ENCODE measurements around the gene PGPEP1.

The PGPEP1 gene

DNA sequence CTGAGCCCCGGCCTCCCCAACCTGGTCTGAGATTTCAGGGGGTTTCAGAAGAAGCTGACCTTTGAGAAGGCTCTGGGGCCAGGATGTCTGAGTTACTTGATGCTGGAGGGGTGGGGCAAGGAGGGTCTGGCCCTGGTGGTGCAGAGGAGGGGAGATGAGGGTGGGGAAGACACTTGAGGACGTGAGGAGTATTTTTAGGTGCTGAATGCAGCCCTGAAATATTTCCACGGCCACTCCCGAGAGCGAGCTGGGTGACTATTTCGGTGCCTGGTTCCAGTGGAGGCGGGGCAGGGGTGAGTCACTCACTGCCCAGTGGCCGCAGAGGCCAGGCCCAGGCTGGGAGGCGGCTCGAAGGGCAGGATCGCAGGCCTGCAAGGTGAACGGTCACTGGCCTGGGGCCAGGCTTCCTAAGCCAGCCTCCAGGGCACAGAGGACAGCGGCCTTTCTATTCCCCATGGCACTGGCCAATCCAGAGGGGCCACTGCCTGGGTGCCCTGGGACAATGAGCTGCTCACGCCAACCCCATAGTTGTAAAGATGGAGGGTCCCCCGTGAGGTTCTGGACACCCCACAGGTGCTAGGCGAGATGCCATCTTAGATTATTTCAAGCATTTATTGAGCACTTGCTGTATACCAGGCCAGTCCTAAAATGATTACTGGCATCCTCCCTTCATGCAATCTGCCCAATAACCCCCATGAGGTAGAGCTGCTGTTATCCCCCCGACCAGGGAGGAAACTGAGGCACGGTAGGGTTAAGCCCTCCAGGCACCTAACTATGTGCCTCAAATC is 39.3 kb upstream of the PGPEP1 start:
- Mint-ChIP-seq H3K4me3 (no peak overlapping the region), H3K36me3 (peaks cover 17% of the 10 kb centered on the region)

DNA sequence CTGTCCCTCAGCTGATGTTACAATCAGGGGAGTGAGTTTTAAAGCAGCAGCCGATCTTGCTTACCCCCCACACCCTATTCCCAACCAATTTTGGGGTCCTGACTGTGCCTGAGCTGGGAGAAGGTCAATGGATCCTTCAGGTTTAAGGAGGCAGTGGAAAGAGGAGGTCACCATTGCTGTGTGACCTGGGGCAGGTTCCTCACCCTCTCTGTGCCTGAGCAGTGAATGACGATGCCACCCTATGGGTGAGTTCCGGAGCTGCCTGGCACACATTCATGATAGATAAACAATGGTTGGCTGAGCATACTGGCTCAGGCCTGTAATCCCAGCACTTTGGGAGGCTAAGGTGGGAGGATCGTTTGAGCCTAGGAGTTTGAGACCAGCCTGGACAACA is 38.7 kb upstream of the PGPEP1 start:
- H3K9me3 Mint-ChIP-seq = no peaks in the 10 kb centered on the region
- peak overlapping the region; percentile 52 for H3K4me3 Mint-ChIP-seq
- peaks cover 21% of the 10 kb centered on the region for H3K36me3 Mint-ChIP-seq
- peak overlapping the region; percentile 70 for H3K27ac Mint-ChIP-seq
- CTCF ChIA-PET = interaction anchor here (1.2 to 7.6 kb wide), 3 partner anchors 9 to 21 kb away, joined by 9 to 132 read pairs (median 13); partner anchors contain the start of genes JUND and LSM4
- no peak for DNase-seq
- peaks cover 56% of the 10 kb centered on the region for H3K4me1 Mint-ChIP-seq
- H3K27me3 Mint-ChIP-seq = no peaks in the 10 kb centered on the region

More for the DNA sequence above, 39.3 kb upstream of the PGPEP1 start:
- Mint-ChIP-seq H3K27ac (no peak overlapping the region), H3K27me3 (no peaks in the 10 kb centered on the region), H3K4me1 (peaks cover 53% of the 10 kb centered on the region), H3K9me3 (no peaks in the 10 kb centered on the region)
- CTCF ChIA-PET = interaction anchor here (1.2 to 7.6 kb wide), 3 partner anchors 9 to 21 kb away, joined by 9 to 132 read pairs (median 13); partner anchors contain the start of genes JUND and LSM4
- DNase-seq = no peak

DNA sequence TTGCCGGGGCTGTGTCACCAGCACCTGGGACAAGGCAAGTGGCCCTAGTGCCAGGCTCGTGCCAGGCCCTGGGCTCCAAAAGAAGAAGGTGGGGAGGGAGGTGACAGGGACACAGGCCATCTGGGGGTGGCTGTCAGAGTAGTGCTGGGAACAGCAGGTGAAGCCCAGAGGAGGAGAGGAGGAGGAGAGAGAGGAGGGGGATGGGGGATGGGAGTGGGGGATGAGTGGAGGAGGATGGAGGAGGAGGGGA is 36.3 kb upstream of the PGPEP1 start:
- no peaks in the 10 kb centered on the region for H3K9me3 Mint-ChIP-seq
- H3K27ac Mint-ChIP-seq = peak overlapping the region; percentile 99
- CTCF ChIA-PET = interaction anchor here (0.6 to 7.6 kb wide), 5 partner anchors 11 to 107 kb away, joined by 3 to 132 read pairs (median 14); partner anchors contain the start of gene JUND
- peaks cover 31% of the 10 kb centered on the region for H3K36me3 Mint-ChIP-seq
- peak overlapping the region; percentile 94 for H3K4me3 Mint-ChIP-seq
- H3K27me3 Mint-ChIP-seq = no peaks in the 10 kb centered on the region
- H3K4me1 Mint-ChIP-seq = peaks cover 53% of the 10 kb centered on the region
- no peak for DNase-seq

DNA sequence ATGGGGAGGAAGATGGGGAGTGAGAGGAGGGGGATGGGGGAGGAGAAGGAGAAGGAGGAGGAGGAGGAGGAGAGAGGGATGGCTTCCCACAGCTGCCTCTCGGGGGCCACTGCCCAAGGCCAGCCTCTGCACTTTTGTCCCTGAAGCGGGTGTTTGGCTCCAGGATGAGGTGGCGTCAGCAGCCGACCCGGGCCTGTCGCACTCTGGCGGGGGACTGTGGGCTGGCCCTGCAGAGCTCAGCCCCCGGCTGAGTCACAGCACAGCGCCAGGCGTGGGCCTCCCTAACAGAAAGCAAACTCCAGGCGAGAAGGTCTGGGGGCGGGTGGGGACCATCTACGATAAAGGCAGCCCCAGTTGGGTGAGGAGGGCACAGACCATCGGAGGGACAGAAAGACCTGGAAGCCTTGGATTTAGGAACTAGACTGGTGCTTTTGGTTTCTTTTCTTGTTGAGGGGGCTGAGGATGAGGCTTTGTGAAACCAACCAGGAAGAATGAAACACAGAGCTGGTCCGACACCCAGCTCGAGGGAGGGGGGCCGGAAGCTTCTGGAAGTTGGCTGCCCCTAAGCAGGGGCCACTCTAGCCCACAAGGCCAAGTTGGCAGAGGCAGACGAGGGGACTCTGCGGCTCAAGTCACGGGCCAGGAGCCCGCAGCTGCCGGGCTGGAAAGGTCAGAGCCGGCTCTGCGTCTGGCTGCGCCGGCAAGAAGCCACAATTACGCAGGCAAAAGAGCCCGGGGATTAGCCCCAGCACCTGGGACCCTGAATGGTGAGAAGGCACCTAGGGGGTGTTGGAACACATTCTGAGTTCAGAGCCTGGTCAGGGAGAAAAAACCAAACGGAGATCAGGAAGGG is 35.7 kb upstream of the PGPEP1 start:
- peaks cover 50% of the 10 kb centered on the region for H3K4me1 Mint-ChIP-seq
- CTCF ChIA-PET = interaction anchor here (0.6 to 7.6 kb wide), 7 partner anchors 12 to 106 kb away, joined by 3 to 132 read pairs (median 8); partner anchors contain the start of gene JUND
- peak overlapping the region; percentile 99 for H3K27ac Mint-ChIP-seq
- peak; percentile 87 for DNase-seq
- no peaks in the 10 kb centered on the region for H3K9me3 Mint-ChIP-seq
- H3K36me3 Mint-ChIP-seq = peaks cover 33% of the 10 kb centered on the region
- no peaks in the 10 kb centered on the region for H3K27me3 Mint-ChIP-seq
- peak overlapping the region; percentile 94 for H3K4me3 Mint-ChIP-seq

DNA sequence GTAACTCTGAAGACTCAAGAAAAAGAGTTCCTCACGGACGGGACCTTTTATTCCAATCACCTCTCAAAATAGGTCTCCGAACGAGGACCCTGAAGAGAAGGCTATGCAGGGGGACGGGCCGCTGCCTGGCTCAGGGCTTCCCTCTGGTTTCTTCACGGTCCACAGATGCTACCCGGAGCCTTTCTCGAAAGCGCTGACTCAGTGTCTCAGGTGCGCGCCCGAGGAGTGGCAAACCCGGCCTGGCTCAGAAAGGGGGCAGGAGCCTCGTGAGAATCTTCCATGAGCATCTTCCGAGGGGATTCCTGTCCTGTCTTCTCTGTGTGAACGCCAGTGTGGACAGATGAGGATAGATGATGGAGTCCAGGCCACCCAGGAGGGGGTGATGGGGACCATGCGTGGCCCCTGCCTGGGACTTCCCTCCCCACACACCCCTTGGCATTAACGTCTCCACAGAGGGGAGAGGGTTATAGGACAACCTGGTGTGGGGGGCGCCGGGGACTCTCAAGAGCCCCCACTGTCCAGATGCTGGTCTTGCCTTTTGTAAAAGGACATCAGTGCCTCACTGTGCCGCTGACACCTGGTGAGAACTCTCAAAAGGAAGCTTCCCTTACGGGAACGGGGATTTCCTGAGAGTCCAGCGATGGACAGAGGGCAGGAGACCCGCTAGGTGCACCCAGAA is 34.0 kb upstream of the PGPEP1 start:
- Mint-ChIP-seq H3K9me3 (no peaks in the 10 kb centered on the region), H3K27ac (peak overlapping the region; percentile 99), H3K36me3 (peaks cover 43% of the 10 kb centered on the region), H3K27me3 (no peaks in the 10 kb centered on the region), H3K4me3 (peak overlapping the region; percentile 94), H3K4me1 (peaks cover 58% of the 10 kb centered on the region)
- no peak for DNase-seq
- CTCF ChIA-PET = interaction anchor here (0.9 to 1.3 kb wide), 4 partner anchors 16 to 27 kb away, joined by 3 to 14 read pairs (median 4); partner anchors contain the start of gene JUND

DNA sequence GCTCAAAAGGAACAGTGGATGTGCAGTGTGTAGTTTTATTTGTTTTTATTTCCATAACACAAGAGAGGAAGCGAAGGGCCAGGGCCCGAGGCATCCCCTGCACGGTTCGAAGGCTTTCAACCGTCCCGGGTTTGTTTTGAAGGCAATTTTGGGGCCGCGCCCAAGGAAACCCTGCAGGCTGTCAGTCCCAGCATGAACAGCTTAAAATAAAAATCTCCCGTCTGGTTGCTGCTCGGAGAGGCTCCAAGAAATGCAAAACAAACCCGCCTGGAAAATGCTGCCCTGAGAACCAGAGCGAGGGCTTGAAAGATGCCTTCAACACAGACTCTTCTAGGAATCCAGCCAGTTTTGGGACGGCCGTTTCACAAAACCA is 33.5 kb upstream of the PGPEP1 start:
- H3K27ac Mint-ChIP-seq = peak overlapping the region; percentile 99
- H3K4me1 Mint-ChIP-seq = peaks cover 55% of the 10 kb centered on the region
- peak; percentile 61 for DNase-seq
- no peaks in the 10 kb centered on the region for H3K9me3 Mint-ChIP-seq
- H3K27me3 Mint-ChIP-seq = no peaks in the 10 kb centered on the region
- CTCF ChIA-PET = interaction anchor here (0.9 to 1.3 kb wide), 4 partner anchors 15 to 28 kb away, joined by 3 to 14 read pairs (median 4); partner anchors contain the start of gene JUND
- H3K4me3 Mint-ChIP-seq = peak overlapping the region; percentile 94
- peaks cover 43% of the 10 kb centered on the region for H3K36me3 Mint-ChIP-seq

DNA sequence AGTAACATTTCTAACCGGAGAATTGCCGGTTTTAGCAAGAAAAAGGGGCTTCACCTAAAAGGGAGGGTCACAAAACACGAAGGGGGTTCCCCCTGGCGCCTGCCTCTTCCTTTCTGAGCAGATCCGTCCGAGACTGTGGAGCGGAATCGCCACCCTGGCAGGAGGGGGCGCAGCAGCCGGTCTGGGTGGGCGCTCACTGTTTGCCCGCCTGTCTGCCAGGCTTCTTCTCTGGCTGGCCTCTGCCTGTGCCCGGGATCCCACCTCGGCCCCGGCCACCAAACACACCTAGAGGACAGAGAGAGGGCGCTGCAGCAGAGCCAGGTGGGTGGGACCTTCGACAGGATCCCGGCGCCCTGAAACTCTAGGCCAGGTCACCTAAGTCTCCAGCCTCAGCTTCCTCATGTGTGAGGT is 33.1 kb upstream of the PGPEP1 start:
- CTCF ChIA-PET = interaction anchor here (0.9 to 1.3 kb wide), 4 partner anchors 15 to 28 kb away, joined by 3 to 14 read pairs (median 4); partner anchors contain the start of gene JUND
- H3K4me1 Mint-ChIP-seq = peaks cover 51% of the 10 kb centered on the region
- no peaks in the 10 kb centered on the region for H3K27me3 Mint-ChIP-seq
- DNase-seq = no peak
- H3K4me3 Mint-ChIP-seq = peak overlapping the region; percentile 94
- H3K36me3 Mint-ChIP-seq = peaks cover 43% of the 10 kb centered on the region
- peak overlapping the region; percentile 99 for H3K27ac Mint-ChIP-seq
- no peaks in the 10 kb centered on the region for H3K9me3 Mint-ChIP-seq

DNA sequence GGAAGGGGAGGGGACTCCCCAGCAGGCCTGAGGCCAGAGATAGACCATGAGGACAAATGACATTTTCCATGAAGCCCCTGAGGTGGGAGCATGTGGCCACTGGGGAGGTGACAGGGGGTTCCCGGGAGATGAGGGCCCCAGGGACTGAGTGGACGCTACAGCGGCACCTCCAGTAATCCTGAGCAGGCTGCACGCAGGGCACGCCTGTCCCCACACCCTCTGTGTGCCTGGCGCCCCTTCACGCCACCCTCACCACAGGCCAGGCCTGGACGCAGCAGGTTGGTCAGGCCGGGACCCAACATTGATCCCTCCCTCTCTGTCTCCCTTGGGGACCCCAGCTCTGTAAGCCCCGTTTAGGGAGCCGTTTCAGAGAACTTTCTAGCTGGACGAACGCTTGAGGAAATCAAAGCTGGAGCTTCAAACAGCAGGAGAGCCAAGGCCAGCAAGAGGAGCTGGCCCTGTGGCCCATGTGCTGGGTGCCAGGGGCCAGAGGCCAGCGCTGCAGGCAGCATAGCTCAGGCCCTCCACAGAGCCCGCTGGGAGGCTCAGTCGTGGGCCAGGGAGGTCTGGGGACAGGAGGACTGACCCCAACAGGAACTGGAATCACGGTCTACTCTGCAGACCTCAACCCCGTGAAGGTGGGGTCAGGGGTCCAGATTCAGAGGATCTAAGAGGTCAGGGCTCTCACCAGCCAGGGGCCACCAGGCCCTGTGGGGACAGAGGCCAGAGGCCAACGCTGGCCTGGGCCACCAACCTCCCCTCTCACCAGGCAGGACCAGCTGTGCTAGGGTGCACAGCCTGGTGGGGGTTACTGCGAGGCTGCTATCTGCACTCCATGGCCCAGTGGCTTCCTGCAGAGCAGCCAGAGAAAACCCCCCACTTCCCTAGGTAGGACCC is 32.1 kb upstream of the PGPEP1 start:
- DNase-seq = no peak
- CTCF ChIA-PET = interaction anchor here (1.4 kb wide), 1 partner anchor 29 kb away, joined by 4 read pairs; no protein-coding TSS in a partner anchor
- peaks cover 53% of the 10 kb centered on the region for H3K4me1 Mint-ChIP-seq
- peaks cover 50% of the 10 kb centered on the region for H3K36me3 Mint-ChIP-seq
- H3K9me3 Mint-ChIP-seq = no peaks in the 10 kb centered on the region
- H3K27ac Mint-ChIP-seq = peak overlapping the region; percentile 99
- no peak overlapping the region for H3K4me3 Mint-ChIP-seq
- H3K27me3 Mint-ChIP-seq = no peaks in the 10 kb centered on the region

DNA sequence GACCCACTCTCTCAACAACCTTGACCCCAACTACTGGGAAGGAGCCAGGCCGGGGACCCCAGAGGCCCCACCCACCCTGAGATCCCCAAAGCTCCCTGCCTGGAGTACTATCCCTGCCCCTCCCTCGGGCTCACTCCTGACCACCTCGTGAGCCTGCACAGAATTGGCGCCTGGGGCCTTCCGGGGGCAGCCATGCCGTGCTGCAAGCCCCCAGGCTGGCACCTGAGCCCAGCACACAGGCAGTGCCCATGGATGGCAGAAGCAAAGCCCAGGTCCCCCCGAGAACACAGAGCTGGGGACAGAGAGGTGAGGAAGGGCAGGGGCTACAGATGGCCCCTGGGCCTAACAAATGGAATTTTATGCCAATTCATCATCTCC is 31.5 kb upstream of the PGPEP1 start:
- Mint-ChIP-seq H3K27ac (peak overlapping the region; percentile 67), H3K36me3 (peaks cover 49% of the 10 kb centered on the region), H3K9me3 (no peaks in the 10 kb centered on the region), H3K4me3 (no peak overlapping the region), H3K4me1 (peaks cover 49% of the 10 kb centered on the region), H3K27me3 (no peaks in the 10 kb centered on the region)
- CTCF ChIA-PET = interaction anchor here (1.4 kb wide), 1 partner anchor 29 kb away, joined by 4 read pairs; no protein-coding TSS in a partner anchor
- DNase-seq = no peak

DNA sequence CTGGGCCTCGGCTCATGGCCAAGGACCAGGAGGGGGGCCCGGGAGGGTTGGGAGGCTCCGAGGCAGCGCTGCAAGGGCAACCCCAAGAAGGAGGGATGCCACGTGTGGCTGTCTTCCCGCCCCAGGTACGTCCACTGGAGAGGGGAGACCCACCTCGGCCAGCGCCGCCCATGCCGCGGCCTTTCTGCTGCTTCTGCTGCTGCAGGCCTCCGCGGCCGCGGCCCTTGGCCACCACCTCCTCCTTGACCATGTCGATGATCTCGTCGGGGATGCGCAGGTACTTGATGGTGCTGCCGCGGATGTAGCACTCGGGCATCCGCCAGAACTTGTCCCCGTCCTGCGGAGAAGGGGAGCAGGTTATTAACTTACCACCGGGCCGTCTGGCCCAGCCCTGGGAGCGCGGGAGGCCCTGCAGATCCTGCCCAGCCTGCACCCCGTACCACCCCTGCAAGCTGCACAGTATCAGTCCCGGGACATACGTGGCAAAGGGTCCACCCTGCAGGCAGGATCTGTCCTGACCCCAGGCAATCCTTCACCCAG is 30.8 kb upstream of the PGPEP1 start:
- CTCF ChIA-PET = no interaction called here
- Mint-ChIP-seq H3K27me3 (no peaks in the 10 kb centered on the region), H3K27ac (peak overlapping the region; percentile 67), H3K9me3 (no peaks in the 10 kb centered on the region), H3K36me3 (peaks cover 50% of the 10 kb centered on the region), H3K4me1 (peaks cover 50% of the 10 kb centered on the region), H3K4me3 (no peak overlapping the region)
- no peak for DNase-seq

DNA sequence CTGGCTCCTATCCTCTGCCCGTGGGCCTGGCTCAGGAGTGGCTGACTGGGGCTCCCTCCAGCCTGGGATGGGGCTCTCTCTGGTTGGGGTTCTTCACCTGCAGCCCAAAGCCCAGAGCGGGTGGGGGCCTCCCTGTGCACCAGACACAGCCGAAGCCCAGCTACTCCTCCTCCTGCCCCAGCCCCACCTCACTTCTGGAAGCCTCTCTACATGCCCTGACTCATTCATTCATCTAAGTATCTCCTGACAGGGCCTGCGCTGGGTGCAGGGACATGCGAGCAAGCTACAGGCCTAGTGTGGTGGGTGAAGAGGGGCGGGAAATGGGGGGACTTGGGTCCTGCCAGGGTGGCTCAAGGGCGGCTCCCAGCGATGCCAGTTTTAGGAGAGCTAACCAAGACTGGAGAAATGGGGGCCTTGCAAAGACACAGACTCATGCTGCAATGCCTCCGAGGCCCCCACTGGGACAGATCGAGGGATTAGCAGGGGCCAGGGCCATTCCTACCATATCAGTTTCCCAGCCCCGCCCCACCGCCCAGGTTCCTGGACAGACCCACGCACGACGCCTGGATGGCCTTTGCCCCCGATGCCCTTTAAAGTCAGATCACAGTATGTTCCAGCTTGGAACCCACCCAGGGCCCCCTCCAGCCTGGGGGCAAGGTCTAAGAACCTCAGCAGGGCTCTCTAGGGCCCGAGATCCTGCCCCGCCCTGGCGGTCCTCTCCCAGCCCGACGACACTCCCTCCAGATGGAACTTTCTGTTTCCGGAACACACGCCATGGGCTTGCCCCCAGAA is 30.1 kb upstream of the PGPEP1 start:
- Mint-ChIP-seq H3K4me1 (peaks cover 45% of the 10 kb centered on the region), H3K4me3 (no peak overlapping the region), H3K9me3 (no peaks in the 10 kb centered on the region), H3K36me3 (peaks cover 46% of the 10 kb centered on the region), H3K27ac (peak overlapping the region; percentile 67), H3K27me3 (no peaks in the 10 kb centered on the region)
- CTCF ChIA-PET = interaction anchor here (1.0 to 1.4 kb wide), 2 partner anchors 30 to 35 kb away, joined by 3 to 7 read pairs; no protein-coding TSS in a partner anchor
- no peak for DNase-seq

DNA sequence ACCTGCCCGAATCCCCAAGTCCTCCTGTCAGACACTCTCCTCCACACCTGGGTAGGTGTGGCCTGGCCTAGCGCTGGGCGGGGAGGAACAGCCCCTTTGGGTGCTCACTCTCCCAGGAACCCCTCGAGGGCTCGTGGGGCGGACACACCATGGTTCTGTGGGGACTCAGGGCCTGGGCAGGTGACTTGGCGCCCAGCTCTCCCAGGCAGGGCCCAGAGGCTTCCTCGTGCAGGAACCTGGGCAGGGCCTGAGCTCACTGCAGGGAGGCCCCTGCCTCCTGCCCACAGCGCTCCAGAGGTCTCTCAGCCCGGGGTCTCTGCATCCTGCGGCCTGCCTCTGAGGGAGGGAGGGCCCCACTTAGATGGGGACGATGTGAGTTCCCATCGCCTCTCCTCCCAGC is 29.4 kb upstream of the PGPEP1 start:
- CTCF ChIA-PET = interaction anchor here (1.0 to 1.4 kb wide), 2 partner anchors 31 to 35 kb away, joined by 3 to 7 read pairs; no protein-coding TSS in a partner anchor
- Mint-ChIP-seq H3K27ac (peak overlapping the region; percentile 33), H3K4me1 (peaks cover 44% of the 10 kb centered on the region), H3K27me3 (no peaks in the 10 kb centered on the region), H3K4me3 (no peak overlapping the region), H3K9me3 (no peaks in the 10 kb centered on the region), H3K36me3 (peaks cover 48% of the 10 kb centered on the region)
- no peak for DNase-seq
